Bone marrow (tissue), 2 donors: ENCODE measurements around the gene EYA4.
"Not testable (repeated sequence)": the region's sequence is repeated elsewhere in the genome, so short reads cannot be mapped to it uniquely, and the experiment has no call there.

ENCODE experiments used
- DNase-seq, 2 donors: peaks; one replicate each; lab custom pipeline; 2025; lab: John Stamatoyannopoulos, UW

EYA4 gene

GRCh38 chr6:133352046-133352445, 110.9 kb downstream of the EYA4 start:
- no peak for DNase-seq

- DNase-seq: no peak
Measured at GRCh38 chr6:133353061-133353460, 111.9 kb downstream of the EYA4 start.

GRCh38 chr6:133355922-133356321, 114.8 kb downstream of the EYA4 start:
- no peak for DNase-seq

GRCh38 chr6:133358574-133359150, 117.5 kb downstream of the EYA4 start:
- no peak for DNase-seq

- no peak for DNase-seq
Measured at GRCh38 chr6:133359256-133359655, 118.1 kb downstream of the EYA4 start.

GRCh38 chr6:133359760-133360159, 118.6 kb downstream of the EYA4 start:
- no peak for DNase-seq

- DNase-seq: no peak
Measured at GRCh38 chr6:133360194-133360593, 119.0 kb downstream of the EYA4 start.

- DNase-seq: no peak
Measured at GRCh38 chr6:133362813-133363212, 121.7 kb downstream of the EYA4 start.

- no peak for DNase-seq
Measured at GRCh38 chr6:133368664-133369063, 127.5 kb downstream of the EYA4 start.

GRCh38 chr6:133369773-133370272, 128.7 kb downstream of the EYA4 start:
- DNase-seq: no peak

GRCh38 chr6:133376743-133377142, 135.6 kb downstream of the EYA4 start:
- DNase-seq: no peak

- no peak for DNase-seq
Measured at GRCh38 chr6:133377219-133377618, 136.1 kb downstream of the EYA4 start.

GRCh38 chr6:133380047-133380446, 138.9 kb downstream of the EYA4 start:
- DNase-seq: no peak

GRCh38 chr6:133380723-133381122, 139.6 kb downstream of the EYA4 start:
- DNase-seq: no peak

GRCh38 chr6:133388731-133389130, 147.6 kb downstream of the EYA4 start:
- DNase-seq: no peak

GRCh38 chr6:133390168-133390567, 149.0 kb downstream of the EYA4 start:
- DNase-seq: no peak

GRCh38 chr6:133392015-133392414, 150.9 kb downstream of the EYA4 start:
- DNase-seq: no peak

GRCh38 chr6:133392641-133393040, 151.5 kb downstream of the EYA4 start:
- DNase-seq: no peak

- DNase-seq: no peak
Measured at GRCh38 chr6:133393891-133394290, 152.7 kb downstream of the EYA4 start.

- DNase-seq: no peak
Measured at GRCh38 chr6:133394630-133395029, 153.5 kb downstream of the EYA4 start.

- no peak for DNase-seq
Measured at GRCh38 chr6:133396233-133396983, 155.3 kb downstream of the EYA4 start.

- no peak for DNase-seq
Measured at GRCh38 chr6:133396984-133397348, 155.8 kb downstream of the EYA4 start.

GRCh38 chr6:133397601-133398000, 156.4 kb downstream of the EYA4 start:
- not testable (repeated sequence) for DNase-seq

- DNase-seq: no peak
Measured at GRCh38 chr6:133399426-133399825, 158.3 kb downstream of the EYA4 start.
